Left cardiac atrium (tissue), 4 donors: ENCODE results near the gene MYO5C. TPM values are rescaled to one million over a fixed set of nuclear protein-coding genes. Genes with fewer than 3 reads are reported as not detected.
A peak's percentile ranks its signal among the peaks of the same experiment; 100 is the strongest.

Source experiments
- ATAC-seq, 2 donors: fragments of 200-7000 bp; cut with Tn5 transposase; one replicate each; pipeline ENCODE4 v1.9.1; 2020; ENCODE audit warnings: mild to moderate bottlenecking in 2 of 2, moderate library complexity in 2 of 2
- DNase-seq: peaks from one replicate; pipeline ENCODE4 v3.0.0-alpha.2; 2020
- intact Hi-C, 2 donors: fragments of 100-400 bp; cut with DNase I; formaldehyde crosslinking; loops; one replicate each; pipeline versions ENCODE4 v1.14.1 to v1.15.1; 2022 to 2023
- total RNA-seq, 2 donors: library from RNA; stranded (reverse); fragmentation: NEBNext Ultra II Directional; extraction: Animal tissue kit (Norgen Biotek cat#: 25700); gene quantifications; one replicate each; pipeline ENCODE4 v1.2.1, GENCODE V29; 2021
- donor health status: DM: no; HTN: yes; CAD: no.
- donor health status: DM: no; HTN: yes; CAD: no; lungs with severe emphysema.
- donor health status: DM: yes; HTN: yes; CAD: no.
- donor health status: Dilated cardiomyopathy.

The MYO5C gene
- total RNA-seq, 2 donors from 2014 or later: 8.2 to 17.1 TPM

- intact Hi-C loops: no loop called here
- DNase-seq: no peak
These were observed 14.2 kb downstream of the MYO5C start for GRCh38 chr15:52281085-52282035.

GRCh38 chr15:52280326-52281084, 15.1 kb downstream of the MYO5C start:
- no peak for ATAC-seq
- no peak for DNase-seq
- intact Hi-C loops: no loop called here

More at GRCh38 chr15:52281085-52282035, 14.2 kb downstream of the MYO5C start:
- no peak for ATAC-seq

GRCh38 chr15:52278636-52279367, 16.8 kb downstream of the MYO5C start:
- ATAC-seq: no peak
- intact Hi-C loops: no loop called here
- no peak for DNase-seq

DNA sequence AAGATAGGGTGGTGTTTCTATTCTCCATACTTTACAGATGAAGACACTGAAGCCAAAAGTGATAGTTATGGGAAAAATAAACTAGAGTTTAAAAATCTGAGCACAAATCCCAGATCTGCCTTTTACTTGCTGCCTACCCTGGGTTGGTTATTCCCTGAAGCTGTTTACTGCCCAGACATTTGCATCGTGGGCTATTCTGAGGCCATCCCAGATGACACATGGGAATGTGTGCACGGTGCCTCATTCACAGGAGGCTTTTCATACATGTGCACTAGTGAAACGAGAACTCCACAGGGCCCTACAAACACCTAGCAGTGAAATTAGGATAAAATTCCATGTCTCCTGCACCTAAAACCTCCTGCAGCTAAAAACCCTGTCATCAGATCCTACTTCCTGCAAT, 17.5 kb downstream of the MYO5C start:
- ATAC-seq (no peak), DNase-seq (no peak)
- intact Hi-C loops: no loop called here

GRCh38 chr15:52277575-52277974, 18.0 kb downstream of the MYO5C start:
- intact Hi-C loops: no loop called here
- ATAC-seq: no peak
- DNase-seq: no peak

GRCh38 chr15:52276256-52276770, 19.3 kb downstream of the MYO5C start:
- intact Hi-C loops: no loop called here
- ATAC-seq (no peak), DNase-seq (no peak)

GRCh38 chr15:52263563-52264282, 31.9 kb downstream of the MYO5C start:
- DNase-seq (no peak), ATAC-seq (no peak)
- intact Hi-C loops: no loop called here

DNA sequence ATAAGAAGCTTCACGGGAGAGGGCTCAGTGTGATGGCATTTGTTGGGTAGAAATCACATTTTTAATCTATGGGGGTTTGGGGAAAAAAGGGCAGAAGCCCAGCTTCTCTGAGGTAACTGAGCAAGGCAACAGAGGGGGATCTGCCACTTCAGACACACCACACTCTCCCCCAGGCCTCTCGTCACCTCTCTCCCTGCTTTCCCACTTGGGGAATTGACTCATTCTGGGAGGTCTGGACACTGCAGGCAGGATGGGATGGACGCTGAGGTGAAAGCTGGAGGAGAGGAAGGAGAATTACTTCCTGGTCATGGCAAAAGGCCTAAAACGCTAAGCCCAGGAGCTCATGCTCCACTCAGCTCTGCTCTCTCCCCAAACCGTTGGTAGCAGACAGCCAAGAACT, 33.2 kb downstream of the MYO5C start:
- ATAC-seq (no peak), DNase-seq (no peak)
- intact Hi-C loops: no loop called here

DNA sequence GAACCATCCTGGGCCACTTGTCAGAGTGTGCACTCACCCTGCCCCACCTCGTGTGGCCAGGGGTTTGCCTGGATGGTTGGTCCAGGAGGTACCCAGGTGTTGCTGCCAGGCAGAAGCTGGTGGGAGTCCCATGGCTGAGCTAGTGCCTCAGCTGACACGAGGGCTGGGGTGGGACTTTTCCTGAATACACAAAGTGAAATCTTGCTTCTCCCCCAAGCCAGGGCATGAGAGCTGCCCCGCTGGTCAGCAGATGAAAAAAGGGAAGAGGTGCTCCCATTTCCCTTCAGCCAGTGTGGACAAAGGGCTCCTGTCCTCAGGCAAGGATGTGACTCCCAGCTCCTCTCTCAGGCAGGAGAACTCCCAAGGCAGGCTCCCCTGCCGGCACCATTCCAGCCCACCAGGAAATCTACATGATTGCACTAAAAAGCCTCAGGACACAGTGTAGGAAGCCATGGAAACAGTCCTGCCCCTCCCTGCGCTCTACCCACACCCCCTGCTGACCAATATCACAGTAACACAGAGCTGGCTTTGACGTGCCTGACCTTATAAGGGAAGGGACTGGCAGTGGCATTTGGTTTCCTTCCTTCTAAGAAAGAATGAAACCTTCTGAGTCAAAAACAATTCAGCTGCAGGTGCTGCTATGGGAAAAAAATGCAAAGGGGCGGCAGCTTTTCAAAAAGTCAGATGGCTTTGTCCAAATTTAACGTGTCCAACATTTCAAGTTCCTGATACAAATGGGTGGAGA, 33.9 kb downstream of the MYO5C start:
- intact Hi-C loops: no loop called here
- peak; percentile 61 for DNase-seq

GRCh38 chr15:52261026-52261425, 34.6 kb downstream of the MYO5C start:
- DNase-seq (no peak), ATAC-seq (no peak)
- intact Hi-C loops: no loop called here

More for the DNA sequence above, 33.9 kb downstream of the MYO5C start:
- peak; percentile 87 to 92 for ATAC-seq

- no peak for ATAC-seq
- intact Hi-C loops: loop anchor here in 1 of 2 donors (5.0 kb wide), 1 partner anchor 478 kb away; no protein-coding TSS in a partner anchor
- no peak for DNase-seq
These were observed 36.1 kb downstream of the MYO5C start for GRCh38 chr15:52259503-52259902.

GRCh38 chr15:52258461-52258860, 37.1 kb downstream of the MYO5C start:
- DNase-seq: no peak
- intact Hi-C loops: loop anchor here in 1 of 2 donors (5.0 kb wide), 1 partner anchor 479 kb away; no protein-coding TSS in a partner anchor
- no peak for ATAC-seq

DNA sequence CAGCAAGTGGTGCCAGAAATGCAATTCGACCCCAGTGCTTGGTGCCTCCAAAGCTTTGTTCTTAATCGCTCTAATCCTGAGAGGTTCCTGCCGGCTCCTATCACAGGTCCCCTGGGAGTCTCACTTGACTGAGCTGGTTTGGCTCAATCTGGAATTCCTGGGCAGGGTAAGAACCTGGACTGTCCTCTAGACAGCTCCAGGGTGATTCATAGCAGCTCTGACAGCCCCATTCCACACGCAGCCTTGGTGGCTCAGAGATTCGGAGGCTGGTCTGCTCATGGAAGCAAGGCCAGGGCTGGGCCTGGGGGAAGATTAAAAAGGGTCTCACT, 37.9 kb downstream of the MYO5C start:
- no peak for DNase-seq
- peak in 1 of 2 donors; percentile 79 for ATAC-seq
- intact Hi-C loops: loop anchor here (2.0 to 5.0 kb wide), 2 partner anchors 477 to 480 kb away; no protein-coding TSS in a partner anchor

DNA sequence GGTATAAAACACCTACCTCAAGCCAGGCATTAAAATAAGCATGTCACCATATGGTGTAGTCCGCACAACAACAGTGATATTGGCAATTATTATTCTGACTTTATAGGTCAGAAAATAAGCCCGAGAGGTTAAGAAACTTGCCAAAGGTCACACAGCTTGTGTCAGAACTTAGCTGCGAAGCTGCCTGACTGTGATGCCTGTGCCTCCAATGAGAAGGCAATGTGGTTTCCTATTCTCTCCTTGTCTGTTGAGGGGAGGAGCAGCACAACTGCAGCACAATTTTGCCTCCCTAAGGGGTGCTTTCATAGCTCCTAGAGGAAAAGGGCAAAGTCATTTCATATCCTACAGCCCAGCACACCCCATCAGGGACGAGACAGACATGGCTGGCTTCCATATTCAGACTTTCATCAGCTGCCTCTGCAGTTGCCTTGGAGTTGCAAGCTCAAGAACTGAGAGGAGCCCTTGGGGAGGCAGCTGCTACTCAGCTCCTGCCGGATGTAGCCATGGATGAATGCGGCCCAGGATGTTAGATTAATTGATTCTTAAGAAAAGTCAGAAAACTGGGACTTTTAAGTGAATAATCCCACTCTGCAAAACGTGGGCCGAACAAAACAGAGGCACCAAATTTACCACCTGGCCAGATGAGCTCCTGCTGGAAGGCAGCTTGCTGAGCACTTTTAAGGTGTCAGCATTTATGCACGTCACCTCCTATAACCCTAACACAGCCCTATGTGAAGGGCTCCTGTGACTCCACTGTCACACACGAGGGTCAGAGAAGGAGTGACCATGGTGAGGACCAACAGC, 38.5 kb downstream of the MYO5C start:
- ATAC-seq (peak in 1 of 2 donors; percentile 30), DNase-seq (no peak)
- intact Hi-C loops: loop anchor here (2.0 to 5.0 kb wide), 2 partner anchors 478 to 480 kb away; no protein-coding TSS in a partner anchor

- ATAC-seq (peak; percentile 46 to 47), DNase-seq (peak; percentile 68)
- intact Hi-C loops: loop anchor here (2.0 to 5.0 kb wide), 2 partner anchors 478 to 481 kb away; no protein-coding TSS in a partner anchor
These were observed 39.2 kb downstream of the MYO5C start for GRCh38 chr15:52256366-52256765.

DNA sequence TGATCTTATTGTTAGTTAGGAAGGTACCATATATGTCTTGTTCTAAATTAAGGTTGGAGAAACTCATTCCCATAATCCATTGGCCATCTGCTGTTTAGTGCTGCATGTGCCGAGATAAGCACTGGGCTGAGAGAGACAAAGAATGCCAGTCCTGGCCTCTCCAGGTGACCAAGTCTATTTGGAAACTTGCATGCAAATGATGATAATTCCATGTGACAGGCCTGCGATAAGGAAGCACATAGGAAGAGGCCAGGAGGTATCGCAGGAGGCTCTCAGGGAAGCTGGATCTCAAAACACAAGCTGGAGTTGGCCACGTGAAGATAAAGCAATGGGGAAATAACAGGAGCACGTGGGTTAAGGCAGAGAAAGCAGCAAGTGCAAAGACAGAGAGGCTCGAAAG, 39.7 kb downstream of the MYO5C start:
- ATAC-seq (no peak), DNase-seq (no peak)
- intact Hi-C loops: loop anchor here (2.0 to 5.0 kb wide), 2 partner anchors 479 to 481 kb away; no protein-coding TSS in a partner anchor

DNA sequence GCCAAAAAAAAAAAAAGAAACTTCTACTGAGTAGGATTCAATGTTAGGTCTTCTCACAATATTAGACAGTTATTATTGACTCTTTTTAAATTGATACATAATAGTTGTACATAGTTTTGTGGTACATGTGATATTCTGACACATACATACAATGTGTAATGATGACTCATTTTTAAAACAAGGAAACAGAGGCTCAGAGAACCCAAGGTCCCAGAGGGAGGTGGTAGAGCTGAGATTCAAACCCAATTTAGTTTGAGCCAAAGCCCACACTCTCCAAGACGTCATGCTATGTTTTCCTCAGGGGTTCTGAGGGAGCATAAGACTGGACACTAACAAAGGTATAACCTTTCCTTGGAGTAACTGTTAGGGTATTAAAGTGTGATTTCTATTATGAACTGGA, 40.6 kb downstream of the MYO5C start:
- intact Hi-C loops: loop anchor here in 1 of 2 donors (5.0 kb wide), 1 partner anchor 482 kb away; no protein-coding TSS in a partner anchor
- ATAC-seq (no peak), DNase-seq (no peak)
